ENCODE results near the gene ZNF444.
A peak's percentile ranks its signal among the peaks of the same experiment; 100 is the strongest.
"Not testable (repeated sequence)": the region's sequence is repeated elsewhere in the genome, so short reads cannot be mapped to it uniquely, and the experiment has no call there.

The ZNF444 gene

DNA sequence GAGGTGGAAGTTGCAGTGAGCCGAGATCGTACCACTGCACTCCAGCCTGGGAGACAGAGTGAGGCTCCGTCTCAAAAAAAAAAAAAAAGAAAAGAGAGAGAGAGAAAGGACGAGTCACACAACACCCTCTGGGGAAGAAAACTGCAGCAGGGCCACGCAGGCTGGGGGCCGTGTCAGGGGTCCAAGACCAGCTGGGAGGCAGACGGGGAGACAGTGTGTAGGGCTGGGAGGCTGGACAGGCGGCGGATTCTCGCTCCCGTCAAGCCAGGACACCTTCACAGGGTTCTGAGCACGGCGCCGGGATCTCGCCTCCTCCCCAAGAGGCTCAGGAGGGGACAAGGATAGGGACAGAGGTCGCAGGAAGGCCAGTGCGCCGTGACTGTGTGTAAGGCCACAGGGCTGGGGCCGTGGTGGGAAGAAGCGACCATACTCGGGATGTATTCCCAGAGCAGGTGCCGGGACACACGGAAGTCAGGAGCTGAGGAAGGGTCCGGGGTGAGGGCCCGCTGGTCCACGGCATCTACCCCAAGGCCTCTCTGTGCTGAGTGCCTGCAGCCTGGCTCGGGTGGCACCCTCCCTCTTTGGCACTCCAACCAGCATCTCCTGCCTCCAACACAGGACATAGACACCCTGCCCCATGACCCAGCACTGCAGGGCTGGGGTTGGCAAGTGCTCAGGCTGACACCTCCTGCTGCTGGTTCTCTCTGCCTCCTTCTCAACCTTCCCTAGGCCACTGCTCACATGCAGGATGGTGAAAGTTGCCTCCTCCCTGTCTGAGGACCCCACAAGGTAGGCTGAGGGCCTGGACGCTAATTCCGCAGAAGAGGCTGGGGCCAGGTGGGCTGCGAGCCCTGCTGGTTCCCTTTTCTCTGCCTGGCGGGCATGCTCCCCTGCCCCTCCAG, 41.2 kb upstream of the ZNF444 start:
- Histone ChIP-seq H3K27ac (ENCODE audit: low read depth, low read length) (no peak overlapping the region), H3K9me3 (ENCODE audit: control insufficient read depth in 1 of 2, low read length in 2 of 2) (no peaks in the 10 kb centered on the region), H3K4me1 (ENCODE audit: control insufficient read depth in 1 of 2, insufficient read depth in 2 of 2, low read length in 2 of 2) (no peaks in the 10 kb centered on the region), H3K9ac (ENCODE audit: low read depth in 1 of 2, low read length in 2 of 2) (no peak overlapping the region), H3K4me3 (ENCODE audit: low read depth in 1 of 2, low read length in 2 of 2) (no peak overlapping the region), H3K36me3 (ENCODE audit: control insufficient read depth in 1 of 2, insufficient read depth in 2 of 2, low read length in 2 of 2) (peaks cover 25 to 58% of the 10 kb centered on the region in 2 donors), H3K27me3 (ENCODE audit: control insufficient read depth in 1 of 2, insufficient read depth in 2 of 2, low read length in 2 of 2) (no peaks in the 10 kb centered on the region)

- Histone ChIP-seq H3K27ac (ENCODE audit: low read depth, low read length) (no peak overlapping the region), H3K4me3 (ENCODE audit: low read depth in 1 of 2, low read length in 2 of 2) (no peak overlapping the region), H3K9me3 (ENCODE audit: control insufficient read depth in 1 of 2, low read length in 2 of 2) (no peaks in the 10 kb centered on the region), H3K9ac (ENCODE audit: low read depth in 1 of 2, low read length in 2 of 2) (no peak overlapping the region), H3K4me1 (ENCODE audit: control insufficient read depth in 1 of 2, insufficient read depth in 2 of 2, low read length in 2 of 2) (peaks cover under 1 to 8% of the 10 kb centered on the region in 2 donors), H3K36me3 (ENCODE audit: control insufficient read depth in 1 of 2, insufficient read depth in 2 of 2, low read length in 2 of 2) (peaks cover 25 to 48% of the 10 kb centered on the region in 2 donors), H3K27me3 (ENCODE audit: control insufficient read depth in 1 of 2, insufficient read depth in 2 of 2, low read length in 2 of 2) (no peaks in the 10 kb centered on the region)
Measured at GRCh38 chr19:56101095-56101494, 40.0 kb upstream of the ZNF444 start.

DNA sequence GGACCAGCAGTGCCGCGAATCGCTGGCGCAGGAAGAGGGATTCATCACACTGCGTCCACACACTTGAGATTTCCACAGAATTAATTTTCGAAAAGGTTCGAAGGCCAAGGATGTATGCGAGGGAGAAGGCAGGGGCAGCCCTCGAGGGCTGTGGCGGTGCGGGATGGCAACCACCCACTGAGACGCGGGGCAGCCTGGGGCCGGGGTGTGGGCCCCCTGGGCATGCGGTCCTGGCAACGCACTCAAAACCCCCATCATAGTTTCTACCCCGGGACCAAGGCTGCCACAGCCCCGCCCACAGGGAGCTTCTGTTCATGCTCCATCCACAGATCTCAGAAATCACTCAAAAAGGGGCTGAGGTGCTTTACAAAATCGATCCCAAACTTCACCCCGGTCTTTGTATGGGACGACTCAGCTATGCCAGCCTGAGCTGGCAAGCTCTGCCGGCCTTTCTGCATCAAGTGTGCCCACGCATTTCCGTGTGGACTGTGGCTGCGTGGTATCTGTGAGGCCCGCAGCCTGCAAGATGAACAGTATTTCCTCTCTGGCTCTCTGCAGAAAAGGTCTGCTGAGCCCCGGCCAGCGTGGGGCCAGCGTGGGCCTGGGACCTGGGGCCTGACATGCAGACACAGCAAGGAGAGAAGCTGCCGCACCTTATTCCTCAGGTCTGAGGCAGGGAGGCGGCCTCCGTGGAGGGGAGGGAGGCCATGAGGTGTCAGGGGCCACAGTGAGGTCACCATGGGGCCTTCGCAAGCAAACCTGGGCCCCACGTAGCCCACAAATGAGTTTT, 39.1 kb upstream of the ZNF444 start:
- H3K4me1 ChIP-seq (ENCODE audit: control insufficient read depth in 1 of 2, insufficient read depth in 2 of 2, low read length in 2 of 2), result peaks cover 9 to 17% of the 10 kb centered on the region in 2 donors
- no peaks in the 10 kb centered on the region for H3K27me3 ChIP-seq (ENCODE audit: control insufficient read depth in 1 of 2, insufficient read depth in 2 of 2, low read length in 2 of 2)
- no peaks in the 10 kb centered on the region for H3K9me3 ChIP-seq (ENCODE audit: control insufficient read depth in 1 of 2, low read length in 2 of 2)
- no peak overlapping the region for H3K4me3 ChIP-seq (ENCODE audit: low read depth in 1 of 2, low read length in 2 of 2)
- peaks cover 25 to 49% of the 10 kb centered on the region in 2 donors for H3K36me3 ChIP-seq (ENCODE audit: control insufficient read depth in 1 of 2, insufficient read depth in 2 of 2, low read length in 2 of 2)
- H3K9ac ChIP-seq (ENCODE audit: low read depth in 1 of 2, low read length in 2 of 2), result no peak overlapping the region
- no peak overlapping the region for H3K27ac ChIP-seq (ENCODE audit: low read depth, low read length)

DNA sequence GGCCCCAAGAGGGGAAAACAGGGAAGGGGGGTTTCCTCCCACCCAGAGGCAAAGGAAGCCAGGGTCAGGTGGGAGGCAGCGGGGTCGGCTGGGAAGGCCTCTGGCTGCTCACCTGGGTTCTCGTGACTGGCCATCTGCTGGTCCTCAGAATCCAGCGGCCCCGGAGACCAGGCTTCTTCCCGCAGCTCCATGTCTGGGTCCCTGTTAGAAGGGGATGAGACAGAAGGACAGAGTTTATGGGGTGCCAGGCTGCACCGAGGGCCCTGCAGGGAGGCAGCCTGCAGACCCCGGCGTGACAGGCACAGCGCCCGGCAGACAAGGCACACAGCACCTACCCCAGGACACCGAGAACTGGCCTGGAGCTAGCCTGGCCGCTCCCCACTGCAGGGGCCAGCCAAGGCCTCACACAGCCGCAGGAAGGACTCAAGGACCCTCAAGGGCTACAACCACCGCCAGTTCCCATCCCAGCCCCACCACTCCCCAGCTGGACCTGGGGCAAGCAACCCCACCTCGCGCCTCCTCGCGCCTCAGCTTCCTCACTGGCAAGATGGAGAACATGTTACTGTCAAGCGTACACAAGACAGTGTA, 38.0 kb upstream of the ZNF444 start:
- H3K9me3 ChIP-seq (ENCODE audit: control insufficient read depth in 1 of 2, low read length in 2 of 2), result no peaks in the 10 kb centered on the region
- peaks cover 19 to 43% of the 10 kb centered on the region in 2 donors for H3K36me3 ChIP-seq (ENCODE audit: control insufficient read depth in 1 of 2, insufficient read depth in 2 of 2, low read length in 2 of 2)
- H3K27ac ChIP-seq (ENCODE audit: low read depth, low read length), result no peak overlapping the region
- H3K4me3 ChIP-seq (ENCODE audit: low read depth in 1 of 2, low read length in 2 of 2), result no peak overlapping the region
- H3K4me1 ChIP-seq (ENCODE audit: control insufficient read depth in 1 of 2, insufficient read depth in 2 of 2, low read length in 2 of 2), result peaks cover 9 to 24% of the 10 kb centered on the region in 2 donors
- no peak overlapping the region for H3K9ac ChIP-seq (ENCODE audit: low read depth in 1 of 2, low read length in 2 of 2)
- H3K27me3 ChIP-seq (ENCODE audit: control insufficient read depth in 1 of 2, insufficient read depth in 2 of 2, low read length in 2 of 2), result no peaks in the 10 kb centered on the region

- no peak overlapping the region for H3K27ac ChIP-seq (ENCODE audit: low read depth, low read length)
- peaks cover 15 to 33% of the 10 kb centered on the region in 2 donors for H3K36me3 ChIP-seq (ENCODE audit: control insufficient read depth in 1 of 2, insufficient read depth in 2 of 2, low read length in 2 of 2)
Measured at GRCh38 chr19:56104423-56104822, 36.7 kb upstream of the ZNF444 start.

DNA sequence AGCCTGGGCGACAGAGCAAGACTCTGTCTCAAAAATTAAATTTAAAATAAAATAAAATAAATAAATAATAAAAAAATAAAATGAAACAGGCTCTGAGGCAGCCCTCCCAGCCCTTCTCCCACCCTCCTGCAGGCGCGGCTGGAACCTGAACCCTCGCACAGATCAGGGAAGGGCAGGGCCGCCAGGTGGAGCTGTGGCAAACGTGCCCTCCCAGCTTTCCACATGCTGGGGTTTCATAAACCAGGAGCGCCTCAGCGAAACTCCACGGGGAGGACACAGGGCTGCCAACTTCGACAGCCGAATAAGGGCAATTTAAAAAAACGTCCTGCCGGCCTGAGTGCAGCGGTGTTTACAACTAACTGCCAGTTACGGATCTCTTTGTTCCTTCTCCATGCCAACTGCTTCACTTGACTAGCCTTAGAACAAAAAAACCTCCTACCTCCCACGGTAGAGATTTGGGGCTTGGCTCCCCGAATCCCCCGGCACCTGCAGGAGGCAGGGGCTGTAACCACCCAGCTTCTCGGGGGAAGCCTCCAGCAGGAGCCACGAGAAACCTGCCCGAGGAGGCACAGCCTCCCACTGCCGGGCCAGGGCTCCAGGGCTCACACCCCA, 35.9 kb upstream of the ZNF444 start:
- peaks cover 15 to 27% of the 10 kb centered on the region in 2 donors for H3K36me3 ChIP-seq (ENCODE audit: control insufficient read depth in 1 of 2, insufficient read depth in 2 of 2, low read length in 2 of 2)
- no peaks in the 10 kb centered on the region for H3K9me3 ChIP-seq (ENCODE audit: control insufficient read depth in 1 of 2, low read length in 2 of 2)
- H3K27me3 ChIP-seq (ENCODE audit: control insufficient read depth in 1 of 2, insufficient read depth in 2 of 2, low read length in 2 of 2), result no peaks in the 10 kb centered on the region
- no peak overlapping the region for H3K27ac ChIP-seq (ENCODE audit: low read depth, low read length)
- peaks cover 21 to 37% of the 10 kb centered on the region in 2 donors for H3K4me1 ChIP-seq (ENCODE audit: control insufficient read depth in 1 of 2, insufficient read depth in 2 of 2, low read length in 2 of 2)
- peak overlapping the region; percentile 30 to 53 for H3K4me3 ChIP-seq (ENCODE audit: low read depth in 1 of 2, low read length in 2 of 2)
- peak overlapping the region; percentile 32 to 35 for H3K9ac ChIP-seq (ENCODE audit: low read depth in 1 of 2, low read length in 2 of 2)

More at GRCh38 chr19:56104423-56104822, 36.7 kb upstream of the ZNF444 start:
- Histone ChIP-seq H3K4me1 (ENCODE audit: control insufficient read depth in 1 of 2, insufficient read depth in 2 of 2, low read length in 2 of 2) (peaks cover 21 to 37% of the 10 kb centered on the region in 2 donors), H3K9ac (ENCODE audit: low read depth in 1 of 2, low read length in 2 of 2) (no peak overlapping the region), H3K9me3 (ENCODE audit: control insufficient read depth in 1 of 2, low read length in 2 of 2) (no peaks in the 10 kb centered on the region), H3K4me3 (ENCODE audit: low read depth in 1 of 2, low read length in 2 of 2) (no peak overlapping the region), H3K27me3 (ENCODE audit: control insufficient read depth in 1 of 2, insufficient read depth in 2 of 2, low read length in 2 of 2) (no peaks in the 10 kb centered on the region)

GRCh38 chr19:56105831-56106396, 35.2 kb upstream of the ZNF444 start:
- H3K27ac ChIP-seq (ENCODE audit: low read depth, low read length), result peak overlapping the region; percentile 42
- peaks cover 14 to 20% of the 10 kb centered on the region in 2 donors for H3K36me3 ChIP-seq (ENCODE audit: control insufficient read depth in 1 of 2, insufficient read depth in 2 of 2, low read length in 2 of 2)
- H3K9me3 ChIP-seq (ENCODE audit: control insufficient read depth in 1 of 2, low read length in 2 of 2), result not testable (repeated sequence)

DNA sequence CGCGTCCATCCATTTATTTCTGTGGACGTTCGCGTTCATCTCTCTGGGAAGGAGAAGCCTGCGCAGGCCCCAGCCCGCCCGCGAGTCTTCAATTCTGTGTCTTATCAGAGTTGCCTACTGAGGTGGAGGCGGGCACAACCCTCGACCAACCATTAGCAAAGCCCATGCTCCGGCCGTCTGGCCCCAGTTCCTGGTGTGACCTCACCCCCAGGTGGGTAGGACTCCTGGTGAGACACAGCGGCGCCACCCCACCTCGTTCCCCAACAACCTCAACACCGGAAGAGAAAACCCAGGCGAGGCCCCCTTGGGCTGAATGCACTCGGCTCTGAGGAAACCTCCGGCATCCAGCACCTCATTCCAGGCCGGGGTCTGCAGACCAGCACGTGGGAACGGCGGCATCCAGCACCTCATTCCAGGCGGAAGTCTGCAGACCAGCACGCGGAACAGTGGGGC, 34.7 kb upstream of the ZNF444 start:
- H3K9me3 ChIP-seq (ENCODE audit: control insufficient read depth in 1 of 2, low read length in 2 of 2), result no peaks in the 10 kb centered on the region
- H3K27ac ChIP-seq (ENCODE audit: low read depth, low read length), result no peak overlapping the region
- peaks cover 33 to 49% of the 10 kb centered on the region in 2 donors for H3K4me1 ChIP-seq (ENCODE audit: control insufficient read depth in 1 of 2, insufficient read depth in 2 of 2, low read length in 2 of 2)
- H3K4me3 ChIP-seq (ENCODE audit: low read depth in 1 of 2, low read length in 2 of 2), result peak overlapping the region; percentile 42 to 43
- no peaks in the 10 kb centered on the region for H3K27me3 ChIP-seq (ENCODE audit: control insufficient read depth in 1 of 2, insufficient read depth in 2 of 2, low read length in 2 of 2)
- H3K9ac ChIP-seq (ENCODE audit: low read depth in 1 of 2, low read length in 2 of 2), result peak overlapping the region in 1 of 2 donors; percentile 49
- H3K36me3 ChIP-seq (ENCODE audit: control insufficient read depth in 1 of 2, insufficient read depth in 2 of 2, low read length in 2 of 2), result peaks cover 9 to 15% of the 10 kb centered on the region in 2 donors

More at GRCh38 chr19:56105831-56106396, 35.2 kb upstream of the ZNF444 start:
- H3K4me1 ChIP-seq (ENCODE audit: control insufficient read depth in 1 of 2, insufficient read depth in 2 of 2, low read length in 2 of 2), result peaks cover 28 to 44% of the 10 kb centered on the region in 2 donors
- H3K4me3 ChIP-seq (ENCODE audit: low read depth in 1 of 2, low read length in 2 of 2), result peak overlapping the region; percentile 42 to 53
- not testable (repeated sequence) for H3K27me3 ChIP-seq (ENCODE audit: control insufficient read depth in 1 of 2, insufficient read depth in 2 of 2, low read length in 2 of 2)
- H3K9ac ChIP-seq (ENCODE audit: low read depth in 1 of 2, low read length in 2 of 2), result peak overlapping the region; percentile 35 to 49

- Histone ChIP-seq H3K27me3 (ENCODE audit: control insufficient read depth in 1 of 2, insufficient read depth in 2 of 2, low read length in 2 of 2) (no peaks in the 10 kb centered on the region), H3K9ac (ENCODE audit: low read depth in 1 of 2, low read length in 2 of 2) (peak overlapping the region in 1 of 2 donors; percentile 34), H3K27ac (ENCODE audit: low read depth, low read length) (no peak overlapping the region), H3K4me3 (ENCODE audit: low read depth in 1 of 2, low read length in 2 of 2) (no peak overlapping the region), H3K9me3 (ENCODE audit: control insufficient read depth in 1 of 2, low read length in 2 of 2) (no peaks in the 10 kb centered on the region), H3K4me1 (ENCODE audit: control insufficient read depth in 1 of 2, insufficient read depth in 2 of 2, low read length in 2 of 2) (peaks cover 39 to 55% of the 10 kb centered on the region in 2 donors), H3K36me3 (ENCODE audit: control insufficient read depth in 1 of 2, insufficient read depth in 2 of 2, low read length in 2 of 2) (peaks cover 6 to 9% of the 10 kb centered on the region in 2 donors)
Measured at GRCh38 chr19:56106993-56107392, 34.1 kb upstream of the ZNF444 start.

Measured in duodenal mucosa (tissue), 2 donors.